Mucosa of rectum (tissue), 2 donors: ENCODE results near the gene TTC24.

ENCODE experiments used
- H3K27ac ChIP-seq, 2 donors: one replicate each; pipeline ENCODE4 v1.7.0; 2013; ENCODE audit warnings: inconsistent platforms in 2 of 2, low read depth in 2 of 2, low read length in 2 of 2
- H3K27me3 ChIP-seq, 2 donors: one replicate each; pipeline ENCODE4 v1.7.0; 2013; ENCODE audit warnings: low read length in 2 of 2; ENCODE audit not compliant: control insufficient read depth in 2 of 2, insufficient read depth in 2 of 2
- H3K36me3 ChIP-seq, 2 donors: one replicate each; pipeline ENCODE4 v1.7.0; 2013; ENCODE audit warnings: low read length in 2 of 2; ENCODE audit not compliant: control insufficient read depth in 2 of 2, insufficient read depth in 2 of 2
- H3K4me1 ChIP-seq, 2 donors: one replicate each; pipeline ENCODE4 v1.7.0; 2013; ENCODE audit warnings: low read length in 2 of 2, mild to moderate bottlenecking in 1 of 2; ENCODE audit not compliant: control insufficient read depth in 2 of 2, insufficient read depth in 2 of 2
- H3K4me3 ChIP-seq, 2 donors: one replicate each; pipeline ENCODE4 v1.7.0; 2013; ENCODE audit warnings: low read length in 2 of 2
- H3K9ac ChIP-seq, 2 donors: one replicate each; pipeline ENCODE4 v1.7.0; 2013; ENCODE audit warnings: low read length in 2 of 2, low read depth in 1 of 2, mild to moderate bottlenecking in 1 of 2
- H3K9me3 ChIP-seq, 2 donors: one replicate each; pipeline ENCODE4 v1.7.0; 2013; ENCODE audit warnings: low read length in 2 of 2; ENCODE audit not compliant: control insufficient read depth in 2 of 2
- donor health status: healthy.
- donor health status: Normal muscosa, but diverticular disease.

Gene TTC24

DNA sequence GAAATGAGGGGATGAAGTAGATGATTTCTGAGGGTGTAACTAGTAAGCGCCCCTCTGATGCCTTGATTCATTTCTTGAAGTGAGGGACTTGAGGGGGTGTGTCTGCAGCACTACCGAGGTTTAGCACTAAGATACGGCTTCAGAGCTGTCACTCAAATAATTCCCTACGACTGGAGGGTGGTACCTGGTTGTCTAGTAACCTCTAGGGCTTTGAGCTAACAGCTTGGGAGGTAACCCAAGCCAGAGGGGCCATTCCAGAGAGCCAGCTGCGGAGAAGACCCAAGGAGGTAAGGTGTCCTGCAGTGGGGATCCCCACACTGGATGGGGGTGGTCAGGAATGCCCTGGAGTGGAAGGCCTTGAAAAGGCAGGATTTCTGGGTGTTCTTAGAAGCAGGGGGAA, at the start of gene TTC24:
Gene TTC24 (plus strand): TSS at position 252 of the 400 bp plus-strand sequence. CDS start 1,642 bp downstream, outside the sequence.
- Histone ChIP-seq H3K27ac (no peak within 1 kb of the TSS), H3K9ac (no peak within 1 kb of the TSS), H3K36me3 (no peaks in the 10 kb centered on the region), H3K9me3 (no peaks in the 10 kb centered on the region), H3K4me3 (no peak within 1 kb of the TSS), H3K4me1 (peaks cover 0 to 6% of the 10 kb centered on the region in 2 donors), H3K27me3 (no peaks in the 10 kb centered on the region)

DNA sequence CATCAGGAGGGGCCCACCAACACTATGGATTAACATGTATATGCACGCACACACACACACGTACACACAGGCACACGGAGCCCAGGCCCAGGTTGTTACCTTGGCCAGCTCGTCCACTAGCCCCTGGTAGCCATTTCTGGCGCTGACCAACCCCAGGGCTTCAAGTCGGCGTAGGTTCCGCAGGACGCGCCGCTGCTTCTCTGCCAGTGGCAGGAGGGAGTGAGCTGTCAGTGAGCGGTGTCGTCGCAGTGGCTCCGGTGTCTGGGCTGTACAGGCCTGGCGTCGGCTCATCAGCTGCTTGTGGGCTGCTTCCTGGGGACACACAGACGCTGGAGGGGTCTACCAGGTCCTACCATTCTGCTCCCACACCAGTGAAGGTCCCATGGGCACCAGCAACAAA, 49.5 kb upstream of the TTC24 start:
- H3K9me3 ChIP-seq: no peaks in the 10 kb centered on the region
- peaks cover 3 to 10% of the 10 kb centered on the region in 2 donors for H3K4me1 ChIP-seq
- H3K36me3 ChIP-seq: peaks cover 0 to 4% of the 10 kb centered on the region in 2 donors
- H3K4me3 ChIP-seq: no peak overlapping the region
- no peaks in the 10 kb centered on the region for H3K27me3 ChIP-seq
- no peak overlapping the region for H3K27ac ChIP-seq
- H3K9ac ChIP-seq: no peak overlapping the region

DNA sequence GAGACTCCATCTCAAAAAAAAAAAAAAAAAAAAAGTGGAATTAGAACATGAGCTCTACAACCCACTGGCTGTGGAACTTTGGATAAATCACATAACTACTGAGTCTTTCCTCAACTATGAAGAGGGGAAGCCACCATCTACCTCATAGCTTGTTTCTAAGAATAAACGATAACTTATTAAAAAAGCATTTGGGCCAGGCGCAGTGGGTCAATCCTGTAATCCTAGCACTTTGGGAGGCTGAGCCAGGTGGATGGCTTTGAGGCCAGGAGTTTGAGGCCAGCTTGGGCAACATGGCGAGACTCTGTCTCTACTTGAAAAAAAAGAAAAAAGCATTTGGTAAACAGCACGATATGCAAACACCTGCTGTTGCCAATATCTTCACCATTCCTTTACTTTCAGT, 47.1 kb upstream of the TTC24 start:
- Histone ChIP-seq H3K9me3 (no peaks in the 10 kb centered on the region), H3K27ac (no peak overlapping the region), H3K9ac (no peak overlapping the region), H3K36me3 (peaks cover 0 to 7% of the 10 kb centered on the region in 2 donors), H3K27me3 (no peaks in the 10 kb centered on the region), H3K4me3 (no peak overlapping the region), H3K4me1 (no peaks in the 10 kb centered on the region)

DNA sequence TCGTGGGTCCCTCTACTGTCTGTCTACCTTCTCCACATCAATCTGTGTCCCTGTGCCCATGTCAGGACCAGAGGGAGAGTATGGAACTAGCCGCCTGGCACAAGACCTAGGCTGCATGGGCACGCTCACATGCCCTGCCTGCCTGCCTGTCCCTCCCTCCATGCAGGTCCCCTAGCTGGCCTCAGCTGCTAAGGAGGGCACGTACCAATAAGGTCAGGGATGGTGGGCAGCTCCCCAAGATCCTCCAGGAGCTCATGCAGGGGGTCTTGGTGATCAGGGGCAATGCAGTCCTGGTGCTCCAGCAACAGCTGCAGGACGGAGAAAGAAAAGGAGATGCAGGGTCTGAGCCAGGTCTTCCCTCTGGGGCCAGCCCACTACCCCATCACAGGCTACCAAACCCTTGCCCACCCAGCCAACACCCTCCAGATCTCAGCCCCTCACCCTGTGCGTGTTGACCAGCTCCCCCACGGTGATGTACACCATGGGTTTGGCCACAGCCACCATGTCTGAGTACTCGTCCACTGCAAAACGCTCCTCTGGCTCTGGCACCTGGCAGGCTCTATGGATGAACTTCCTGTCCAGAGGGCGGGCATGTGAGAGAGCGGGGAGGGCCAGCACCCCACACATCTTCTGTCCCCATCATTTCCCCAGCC, 45.8 kb upstream of the TTC24 start:
- Histone ChIP-seq H3K9me3 (no peaks in the 10 kb centered on the region), H3K27ac (no peak overlapping the region), H3K36me3 (peaks cover 0 to 6% of the 10 kb centered on the region in 2 donors), H3K4me3 (no peak overlapping the region), H3K27me3 (no peaks in the 10 kb centered on the region), H3K4me1 (no peaks in the 10 kb centered on the region), H3K9ac (no peak overlapping the region)

DNA sequence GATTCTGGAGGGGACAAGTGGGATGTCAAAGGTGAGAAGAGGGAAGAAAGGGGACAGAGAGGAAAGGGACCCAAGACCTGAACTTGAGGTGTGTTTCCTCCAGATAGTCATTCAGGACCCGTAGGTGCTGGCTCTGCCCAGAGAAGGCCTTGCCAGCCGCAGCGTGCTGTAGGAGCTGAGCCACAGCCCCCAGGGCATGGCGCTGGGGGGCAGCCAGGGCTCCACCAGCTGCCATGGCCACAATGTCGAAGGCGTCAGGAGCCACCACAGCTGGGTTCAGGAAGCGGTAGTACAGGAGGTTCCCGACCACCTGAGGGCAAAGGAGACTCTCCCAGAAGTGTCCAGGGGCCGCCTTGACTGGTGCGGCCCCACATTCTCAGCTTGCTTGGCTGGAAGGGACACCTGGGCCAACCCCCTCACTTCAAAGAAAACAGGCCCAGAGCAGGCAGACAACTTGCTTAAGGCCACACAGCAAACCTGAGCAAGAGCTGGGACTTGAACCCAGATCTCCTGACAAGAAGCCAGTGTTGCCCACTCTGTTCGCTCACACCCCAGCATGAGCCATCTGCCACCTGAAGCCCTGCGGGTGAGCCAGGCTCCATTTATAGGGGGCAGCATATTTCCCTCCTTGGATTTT, 45.0 kb upstream of the TTC24 start:
- H3K36me3 ChIP-seq: peaks cover 2 to 5% of the 10 kb centered on the region in 2 donors
- no peak overlapping the region for H3K4me3 ChIP-seq
- no peak overlapping the region for H3K9ac ChIP-seq
- no peaks in the 10 kb centered on the region for H3K27me3 ChIP-seq
- H3K4me1 ChIP-seq: no peaks in the 10 kb centered on the region
- no peak overlapping the region for H3K27ac ChIP-seq
- H3K9me3 ChIP-seq: no peaks in the 10 kb centered on the region

DNA sequence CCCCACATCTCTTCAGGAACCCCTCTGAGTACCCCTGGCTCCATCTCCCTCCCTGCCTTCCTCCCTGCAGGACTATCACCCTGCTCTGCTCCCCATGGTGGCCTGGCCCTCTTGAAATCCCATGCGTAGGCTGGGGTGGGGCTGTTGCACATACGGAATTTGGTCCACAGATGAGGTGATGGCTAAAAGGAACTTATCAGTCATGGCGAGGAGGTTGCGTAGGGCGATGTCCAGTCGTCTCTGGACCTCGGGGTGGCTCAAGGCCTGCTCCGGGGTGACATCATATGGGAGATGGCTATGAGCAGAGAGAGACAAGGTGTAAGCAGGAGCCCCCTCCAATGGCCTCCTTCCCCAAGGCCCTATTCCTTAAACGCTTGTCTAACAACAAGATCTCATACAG, 42.5 kb upstream of the TTC24 start:
- peaks cover 2 to 3% of the 10 kb centered on the region in 2 donors for H3K36me3 ChIP-seq
- no peaks in the 10 kb centered on the region for H3K4me1 ChIP-seq
- H3K9me3 ChIP-seq: no peaks in the 10 kb centered on the region
- H3K27me3 ChIP-seq: no peaks in the 10 kb centered on the region
- H3K27ac ChIP-seq: no peak overlapping the region
- no peak overlapping the region for H3K9ac ChIP-seq
- H3K4me3 ChIP-seq: no peak overlapping the region

DNA sequence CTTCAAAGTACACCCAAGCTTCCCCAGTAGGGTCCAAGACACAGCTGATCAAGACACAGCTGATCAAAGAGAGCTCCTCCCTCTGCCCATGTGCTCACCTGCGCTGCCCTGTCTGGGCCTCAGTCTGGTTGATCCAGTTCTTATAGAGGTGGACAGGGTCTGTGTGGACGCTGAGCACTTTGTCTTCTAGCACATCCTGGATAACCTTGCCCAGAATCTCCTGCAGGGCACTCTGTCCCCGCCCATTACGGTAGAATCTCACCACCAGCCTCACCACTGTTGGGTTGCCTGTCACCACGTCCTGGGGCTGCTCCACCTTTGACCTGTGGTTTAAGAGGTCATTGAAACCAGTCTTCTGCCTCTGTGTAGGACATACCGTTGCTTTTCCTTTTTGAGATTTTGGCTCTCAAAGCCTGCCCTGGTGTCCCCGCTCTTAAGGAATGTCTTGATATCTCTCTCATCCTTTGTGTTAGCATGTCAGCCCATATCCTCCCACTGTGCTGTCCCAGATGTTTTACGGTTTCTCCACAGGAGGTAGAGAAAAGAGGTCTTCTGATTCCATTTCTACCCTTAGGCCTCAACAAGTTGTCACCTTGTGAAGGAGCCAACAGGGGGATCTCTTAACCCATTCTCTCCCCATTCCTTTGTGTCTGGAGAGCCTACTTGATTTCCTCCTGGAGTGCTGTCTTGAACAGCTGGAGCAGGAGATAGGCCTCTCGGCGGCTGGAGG, 40.6 kb upstream of the TTC24 start:
- Histone ChIP-seq H3K27ac (no peak overlapping the region), H3K27me3 (no peaks in the 10 kb centered on the region), H3K4me3 (no peak overlapping the region), H3K9ac (no peak overlapping the region), H3K36me3 (peaks cover 2 to 3% of the 10 kb centered on the region in 2 donors), H3K4me1 (no peaks in the 10 kb centered on the region), H3K9me3 (no peaks in the 10 kb centered on the region)

DNA sequence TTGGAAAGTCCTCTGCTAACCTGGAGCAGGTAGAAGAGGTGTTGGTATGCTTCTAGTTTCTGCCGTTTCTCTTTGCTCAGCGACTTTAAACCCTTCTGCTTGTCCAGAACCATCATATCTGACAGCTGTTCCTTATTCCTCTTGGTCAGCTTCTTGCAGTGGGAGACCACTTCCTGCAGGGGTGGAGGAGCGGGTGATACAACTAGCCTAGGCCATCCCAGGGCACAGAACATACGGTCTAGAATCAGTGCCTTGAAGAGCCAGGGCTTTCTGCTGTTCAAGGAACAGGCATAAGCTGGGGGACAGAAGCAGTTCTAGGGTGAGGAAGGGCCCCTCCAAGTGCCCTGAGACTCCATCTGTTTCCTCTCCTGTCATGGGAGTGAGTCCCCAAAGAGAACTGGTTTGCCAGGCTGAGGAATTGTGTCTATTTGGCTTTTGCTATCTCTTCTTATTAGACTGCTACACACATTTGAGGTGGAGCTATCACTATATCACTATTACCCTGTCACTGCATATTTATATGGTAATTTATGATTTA, 39.6 kb upstream of the TTC24 start:
- Histone ChIP-seq H3K4me3 (no peak overlapping the region), H3K27me3 (no peaks in the 10 kb centered on the region), H3K4me1 (no peaks in the 10 kb centered on the region), H3K27ac (no peak overlapping the region), H3K9me3 (no peaks in the 10 kb centered on the region), H3K36me3 (peaks cover 2 to 3% of the 10 kb centered on the region in 2 donors), H3K9ac (no peak overlapping the region)

DNA sequence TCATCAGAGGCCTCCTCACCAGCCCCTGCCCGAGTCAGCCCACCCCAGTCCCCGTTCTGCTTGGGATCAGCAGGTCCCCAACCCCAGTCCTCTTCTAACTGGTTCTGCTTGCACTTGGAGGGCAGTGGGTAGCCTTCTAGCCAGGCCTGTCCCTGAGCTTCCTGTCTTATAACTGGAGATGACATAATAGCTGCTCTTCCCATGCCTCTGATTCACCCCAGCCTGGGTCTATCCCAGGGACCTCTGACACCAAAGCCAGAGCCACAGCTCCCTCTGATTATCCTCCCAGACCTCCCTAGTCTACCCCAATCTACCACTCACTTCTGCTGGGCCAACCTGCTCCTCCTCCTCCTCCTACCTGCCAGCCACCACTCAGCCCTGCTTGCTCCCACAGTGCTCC, 38.6 kb upstream of the TTC24 start:
- Histone ChIP-seq H3K9me3 (no peaks in the 10 kb centered on the region), H3K4me1 (no peaks in the 10 kb centered on the region), H3K27me3 (no peaks in the 10 kb centered on the region), H3K27ac (no peak overlapping the region), H3K9ac (no peak overlapping the region), H3K4me3 (no peak overlapping the region), H3K36me3 (peaks cover 2 to 3% of the 10 kb centered on the region in 2 donors)

DNA sequence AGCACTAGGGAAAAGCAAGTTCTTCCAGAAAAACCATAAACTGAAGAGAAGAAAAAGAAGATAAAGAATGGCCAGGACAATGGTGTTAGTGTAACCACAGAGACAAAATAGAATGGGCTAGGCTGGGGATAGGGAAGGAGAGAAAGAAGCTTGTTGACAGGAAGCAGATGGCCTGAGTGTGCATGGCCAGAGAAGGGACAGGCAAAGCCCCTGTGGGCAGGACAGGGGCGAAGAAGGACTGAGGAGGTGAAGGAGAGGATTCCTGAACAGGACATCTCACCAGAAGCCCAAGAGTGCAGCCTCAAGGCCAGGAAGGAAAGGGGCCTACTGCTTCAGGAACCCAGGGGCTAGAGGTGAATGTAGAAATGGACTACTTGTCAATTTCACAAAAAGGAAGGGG, 36.5 kb upstream of the TTC24 start:
- Histone ChIP-seq H3K4me1 (no peaks in the 10 kb centered on the region), H3K36me3 (peaks cover 0 to 2% of the 10 kb centered on the region in 2 donors), H3K4me3 (no peak overlapping the region), H3K27me3 (no peaks in the 10 kb centered on the region), H3K27ac (no peak overlapping the region), H3K9me3 (no peaks in the 10 kb centered on the region), H3K9ac (no peak overlapping the region)
